RWPE1 (cell line): ENCODE results near the gene SMIM7.

Experiments
- CTCF ChIA-PET: fragments of 350-600 bp; sonication (Branson Sonifier 250); formaldehyde crosslinking; extraction: SDS; loops from one replicate; lab custom pipeline; 2021; lab: Yijun Ruan, JAX
- POLR2A ChIA-PET: fragments of 400-600 bp; formaldehyde crosslinking; extraction: SDS; loops from one replicate; lab custom pipeline; 2020; ENCODE audit warnings: antibody characterized with exemption; ENCODE audit not compliant: low non-redundant PET; lab: Yijun Ruan, JAX
- DNase-seq: peaks from one replicate; pipeline ENCODE4 v3.0.0; 2012; ENCODE audit warnings: low spot score
- H3K27ac ChIP-seq: fragments of 450-650 bp; 2 replicates; pipeline ENCODE4 v1.5.1; 2017
- CTCF ChIP-seq: fragments of 450-650 bp; conservative IDR thresholded peaks from 2 replicates; pipeline ENCODE4 v1.5.1; 2017; ENCODE audit warnings: low read depth, mild to moderate bottlenecking

The SMIM7 gene

GRCh38 chr19:16607819-16608218 is 52.1 kb downstream of the SMIM7 start:
- no peak for TF ChIP-seq CTCF
- DNase-seq = no peak
- ChIA-PET POLR2A (no interaction called here), CTCF (interaction anchor here (0.7 kb wide), 1 partner anchor 29 kb away, joined by 3 read pairs; no protein-coding TSS in a partner anchor)
- H3K27ac ChIP-seq = peak overlapping the region; percentile 42

GRCh38 chr19:16605553-16605994 is 54.4 kb downstream of the SMIM7 start:
- ChIA-PET POLR2A (no interaction called here), CTCF (no interaction called here)
- TF ChIP-seq CTCF = no peak
- peak overlapping the region; percentile 35 for H3K27ac ChIP-seq
- DNase-seq = no peak

GRCh38 chr19:16605115-16605514 is 54.8 kb downstream of the SMIM7 start:
- no peak for DNase-seq
- H3K27ac ChIP-seq = peak overlapping the region; percentile 35
- POLR2A ChIA-PET = no interaction called here
- TF ChIP-seq CTCF = no peak
- CTCF ChIA-PET = no interaction called here

- no peak for TF ChIP-seq CTCF
- ChIA-PET POLR2A (no interaction called here), CTCF (interaction anchor here (0.6 kb wide), 1 partner anchor 793 kb away, joined by 4 read pairs; no protein-coding TSS in a partner anchor)
- DNase-seq = no peak
- no peak overlapping the region for H3K27ac ChIP-seq
Observed at GRCh38 chr19:16604615-16605014, 55.3 kb downstream of the SMIM7 start.

GRCh38 chr19:16603090-16603489 is 56.9 kb downstream of the SMIM7 start:
- no peak for TF ChIP-seq CTCF
- no peak overlapping the region for H3K27ac ChIP-seq
- DNase-seq = no peak
- POLR2A ChIA-PET = no interaction called here
- CTCF ChIA-PET = interaction anchor here (0.6 kb wide), 1 partner anchor 361 kb away, joined by 3 read pairs; no protein-coding TSS in a partner anchor

GRCh38 chr19:16601378-16602052 is 58.4 kb downstream of the SMIM7 start:
- no peak for DNase-seq
- no peak overlapping the region for H3K27ac ChIP-seq
- ChIA-PET CTCF (no interaction called here), POLR2A (no interaction called here)
- TF ChIP-seq CTCF = no peak
